Measurements from ENCODE around the gene CBLC.

GRCh38 chr19:44741258-44741731, 36.4 kb upstream of the CBLC start:
- TF ChIP-seq POLR2A (IDR thresholded peaks at IDR 0.05) (no peak), CTCF (IDR thresholded peaks at IDR 0.05) (no peak)
